HG03354 (cell line): Measurements from ENCODE around the gene RPL35A.
"Not testable (repeated sequence)": the region's sequence is repeated elsewhere in the genome, so short reads cannot be mapped to it uniquely, and the experiment has no call there.

Experiments used
- ATAC-seq: cut with Tn5 transposase; IDR thresholded peaks from one replicate; pipeline ENCODE4 v1.9.1; 2021; ENCODE audit warnings: mild to moderate bottlenecking; ENCODE audit not compliant: unreplicated experiment, poor library complexity, severe bottlenecking

RPL35A gene

GRCh38 chr3:197951392-197951990 is 1.5 kb downstream of the RPL35A start:
- no peak for ATAC-seq

- ATAC-seq = no peak
These were observed 2.5 kb downstream of the RPL35A start for GRCh38 chr3:197952440-197952839.

- ATAC-seq = no peak
These were observed 3.3 kb downstream of the RPL35A start for GRCh38 chr3:197953325-197953724.

GRCh38 chr3:197953881-197954280 is 3.9 kb downstream of the RPL35A start:
- no peak for ATAC-seq

GRCh38 chr3:197955892-197956477 is 6.0 kb downstream of the RPL35A start:
- ATAC-seq = no peak

GRCh38 chr3:197956626-197956988 is 6.6 kb downstream of the RPL35A start:
- no peak for ATAC-seq

- ATAC-seq = no peak
These were observed 7.8 kb downstream of the RPL35A start for GRCh38 chr3:197957790-197958133.

- ATAC-seq = no peak
These were observed 8.4 kb downstream of the RPL35A start for GRCh38 chr3:197958346-197958745.

GRCh38 chr3:197958848-197959247 is 8.9 kb downstream of the RPL35A start:
- ATAC-seq = not testable (repeated sequence)

GRCh38 chr3:197959500-197959890 is 9.5 kb downstream of the RPL35A start:
- ATAC-seq = no peak

- peak; percentile 98 for ATAC-seq
These were observed 10.1 kb downstream of the RPL35A start, which contains the start of gene LMLN for GRCh38 chr3:197959891-197960693. Gene LMLN (plus strand): TSS chr3:197960217. CDS start chr3:197960246, 29 bp downstream.

GRCh38 chr3:197960694-197961581 is 10.9 kb downstream of the RPL35A start:
- no peak for ATAC-seq

- ATAC-seq = no peak
These were observed 11.6 kb downstream of the RPL35A start for GRCh38 chr3:197961582-197961945.

- no peak for ATAC-seq
These were observed 13.1 kb downstream of the RPL35A start for GRCh38 chr3:197963019-197963637.

- not testable (repeated sequence) for ATAC-seq
These were observed 17.5 kb downstream of the RPL35A start for GRCh38 chr3:197967337-197967989.

GRCh38 chr3:197970588-197970987 is 20.6 kb downstream of the RPL35A start:
- no peak for ATAC-seq

- ATAC-seq = no peak
These were observed 24.0 kb downstream of the RPL35A start for GRCh38 chr3:197974016-197974415.

GRCh38 chr3:197975311-197975710 is 25.3 kb downstream of the RPL35A start:
- no peak for ATAC-seq

- ATAC-seq = no peak
These were observed 33.1 kb downstream of the RPL35A start for GRCh38 chr3:197983076-197983475.
